ENCODE data around the gene ZNF418. TPM values are rescaled to one million over a fixed set of nuclear protein-coding genes. Genes with fewer than 3 reads are reported as not detected.
A peak's percentile ranks its signal among the peaks of the same experiment; 100 is the strongest.
"Not testable (repeated sequence)": the region's sequence is repeated elsewhere in the genome, so short reads cannot be mapped to it uniquely, and the experiment has no call there.

Gene ZNF418
- total RNA-seq, 1 donor from 2014 or later, result 6.3 TPM

- not testable (repeated sequence) for DNase-seq (ENCODE audit: extremely low read depth, low read depth, low spot score)
These were observed 44.5 kb downstream of the ZNF418 start for GRCh38 chr19:57890706-57891105.

GRCh38 chr19:57888560-57889231, 46.5 kb downstream of the ZNF418 start, which contains the start of gene ZNF814:
Gene ZNF814, minus strand, starts transcription at chr19:57889037. Its CDS starts 235 bp downstream, at chr19:57888802.
- peak; percentile 74 for DNase-seq (ENCODE audit: extremely low read depth, low read depth, low spot score)

GRCh38 chr19:57888107-57888559, 47.1 kb downstream of the ZNF418 start:
- DNase-seq (ENCODE audit: extremely low read depth, low read depth, low spot score), result no peak

GRCh38 chr19:57887195-57887941, 47.8 kb downstream of the ZNF418 start:
- DNase-seq (ENCODE audit: extremely low read depth, low read depth, low spot score), result no peak

GRCh38 chr19:57886046-57886445, 49.2 kb downstream of the ZNF418 start:
- DNase-seq (ENCODE audit: extremely low read depth, low read depth, low spot score), result no peak

- DNase-seq (ENCODE audit: extremely low read depth, low read depth, low spot score), result not testable (repeated sequence)
These were observed 61.1 kb downstream of the ZNF418 start for GRCh38 chr19:57873883-57874799.

- DNase-seq (ENCODE audit: extremely low read depth, low read depth, low spot score), result no peak
These were observed 62.8 kb downstream of the ZNF418 start for GRCh38 chr19:57872450-57872849.

Other genes starting within 250 kb of the ZNF418 start
- 1.1 and 4.2 TPM in 2 replicates for gene ZNF154, start 226.2 kb downstream of the ZNF418 start, total RNA-seq
- gene ZNF671, start 207.8 kb downstream of the ZNF418 start, total RNA-seq, result 4.4 and 5.4 TPM in 2 replicates
- 8.3 and 13.6 TPM in 2 replicates for gene ZNF776, start 188.6 kb downstream of the ZNF418 start, total RNA-seq
- 13.3 and 14.2 TPM in 2 replicates for gene ZNF586, start 165.7 kb downstream of the ZNF418 start, total RNA-seq
- 2.7 and 4.3 TPM in 2 replicates for gene ZNF552, start 120.5 kb downstream of the ZNF418 start, total RNA-seq
- gene ZNF587B, start 105.1 kb downstream of the ZNF418 start, total RNA-seq, result 7.1 and 17.7 TPM in 2 replicates
- gene ZNF587, start 85.5 kb downstream of the ZNF418 start, total RNA-seq, result 20.6 and 30.7 TPM in 2 replicates
- 3.9 and 11.7 TPM in 2 replicates for gene ZNF814, start 46.4 kb downstream of the ZNF418 start, total RNA-seq
- gene ZNF417, start 18.8 kb downstream of the ZNF418 start, total RNA-seq, result 7.2 and 8.6 TPM in 2 replicates
- 3.3 and 5.0 TPM in 2 replicates for gene ZNF256, start 12.3 kb upstream of the ZNF418 start, total RNA-seq
- gene C19orf18, start 39.1 kb upstream of the ZNF418 start, total RNA-seq, result not detected in 2 replicates
- 10.1 and 26.8 TPM in 2 replicates for gene ZNF606, start 67.4 kb upstream of the ZNF418 start, total RNA-seq
- gene ZSCAN1, start 98.6 kb upstream of the ZNF418 start, total RNA-seq, result not detected in 2 replicates
- 1.2 and 2.4 TPM in 2 replicates for gene ZNF135, start 123.9 kb upstream of the ZNF418 start, total RNA-seq
- 41.4 and 54.5 TPM in 2 replicates for gene ZSCAN18, start 162.8 kb upstream of the ZNF418 start, total RNA-seq
- 8.5 and 11.7 TPM in 2 replicates for gene ZNF329, start 215.4 kb upstream of the ZNF418 start, total RNA-seq
- 20.6 and 33.3 TPM in 2 replicates for gene ZNF274, start 247.7 kb upstream of the ZNF418 start, total RNA-seq

Data from glomerular endothelial cell (primary cell).